ENCODE data around the gene EXOC4. TPM values are rescaled to one million over a fixed set of nuclear protein-coding genes. Genes with fewer than 3 reads are reported as not detected.

Gene EXOC4
- total and polyA plus RNA-seq, 2 of the 8 experiments (the other 6 are each of a cell fraction or from before 2014, with no cell fraction given), result 27.0 to 67.3 TPM

DNA sequence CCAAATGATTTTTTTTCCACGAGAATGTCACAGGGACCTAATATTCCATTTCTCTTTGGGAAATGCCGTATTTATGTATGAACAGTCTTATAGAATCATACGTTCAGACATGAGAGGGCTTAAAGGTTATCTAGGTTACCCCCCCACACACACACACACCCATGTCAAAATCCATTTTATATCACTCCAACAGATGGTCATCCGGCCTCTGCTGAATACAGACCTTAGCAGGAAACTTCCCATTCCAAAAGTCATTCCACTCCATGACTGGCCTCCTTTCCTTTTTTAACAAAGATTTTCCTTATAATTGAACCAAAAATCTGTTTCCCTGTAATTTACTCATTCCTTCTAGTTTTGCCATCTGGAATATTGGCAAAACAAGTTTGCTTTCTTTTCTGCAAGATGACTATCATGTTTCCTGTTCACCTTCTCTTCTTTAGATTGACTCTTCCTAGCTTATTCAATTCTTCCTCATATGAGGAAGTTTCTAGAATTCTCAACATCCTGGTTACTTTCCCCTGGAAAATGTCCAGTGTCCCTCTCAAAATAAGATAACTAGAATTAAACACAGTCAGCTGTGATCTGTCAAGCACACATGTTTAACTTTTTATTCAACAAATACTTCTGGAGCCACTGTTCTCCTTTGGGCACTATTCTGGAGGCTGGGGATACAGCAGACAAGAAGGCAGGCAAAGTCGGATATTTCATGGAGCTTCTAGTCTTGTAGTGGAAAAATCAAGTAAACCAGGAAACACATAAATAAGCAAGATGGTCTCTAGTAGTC lies 597.8 kb downstream of the EXOC4 start (continued):
- TF ChIP-seq SIX5 (IDR thresholded peaks at IDR 0.05; ENCODE audit: low read depth, low read length) (no peak), CTBP2 (IDR thresholded peaks at IDR 0.05; ENCODE audit: borderline replicate concordance, insufficient read depth, insufficient read length, low read length) (no peak), ZNF274 (IDR thresholded peaks at IDR 0.05; ENCODE audit: borderline replicate concordance, extremely low read depth, low read length) (no peak), POU5F1 (IDR thresholded peaks at IDR 0.05; ENCODE audit: low read depth, low read length) (no peak), SIN3A (conservative IDR thresholded peaks at IDR 0.05 in 1 of 2, IDR thresholded peaks at IDR 0.05 in 1 of 2; ENCODE audit: low read depth in 1 of 2, low read length in 2 of 2) (no peak)
